Bone marrow (tissue), 2 donors: ENCODE results near the gene PARVG.
A peak's percentile ranks its signal among the peaks of the same experiment; 100 is the strongest.

Experiments used
- DNase-seq, 2 donors: peaks; one replicate each; lab custom pipeline; 2025; lab: John Stamatoyannopoulos, UW

Gene PARVG

GRCh38 chr22:44180706-44181032 lies at the start of gene PARVG:
TSS of gene PARVG (plus strand) at chr22:44180925. CDS start at chr22:44183330, 2,405 bp downstream.
- DNase-seq, result peak in 1 of 2 donors; percentile 38

- no peak for DNase-seq
These were observed 49.3 kb upstream of the PARVG start for GRCh38 chr22:44131412-44131811.

- DNase-seq, result no peak
These were observed 48.6 kb upstream of the PARVG start for GRCh38 chr22:44131989-44132685.

GRCh38 chr22:44132724-44133123 lies 48.0 kb upstream of the PARVG start:
- DNase-seq, result no peak

- DNase-seq, result no peak
These were observed 47.6 kb upstream of the PARVG start for GRCh38 chr22:44133161-44133560.

GRCh38 chr22:44133901-44134571 lies 46.7 kb upstream of the PARVG start:
- no peak for DNase-seq

GRCh38 chr22:44136112-44136511 lies 44.6 kb upstream of the PARVG start:
- DNase-seq, result no peak

- DNase-seq, result no peak
These were observed 43.9 kb upstream of the PARVG start for GRCh38 chr22:44136786-44137185.

GRCh38 chr22:44137415-44137814 lies 43.3 kb upstream of the PARVG start:
- DNase-seq, result no peak

GRCh38 chr22:44139773-44140172 lies 41.0 kb upstream of the PARVG start:
- DNase-seq, result no peak

GRCh38 chr22:44142421-44143104 lies 38.2 kb upstream of the PARVG start:
- no peak for DNase-seq

GRCh38 chr22:44143105-44143474 lies 37.6 kb upstream of the PARVG start:
- no peak for DNase-seq

- DNase-seq, result no peak
These were observed 37.1 kb upstream of the PARVG start for GRCh38 chr22:44143579-44143978.

- DNase-seq, result no peak
These were observed 36.6 kb upstream of the PARVG start for GRCh38 chr22:44144046-44144569.

GRCh38 chr22:44145544-44145943 lies 35.2 kb upstream of the PARVG start:
- no peak for DNase-seq

GRCh38 chr22:44146088-44146861 lies 34.5 kb upstream of the PARVG start:
- no peak for DNase-seq

- DNase-seq, result no peak
These were observed 33.6 kb upstream of the PARVG start for GRCh38 chr22:44147008-44147645.

- no peak for DNase-seq
These were observed 32.7 kb upstream of the PARVG start for GRCh38 chr22:44147821-44148574.

GRCh38 chr22:44151676-44152075 lies 29.0 kb upstream of the PARVG start:
- no peak for DNase-seq

- DNase-seq, result no peak
These were observed 27.0 kb upstream of the PARVG start for GRCh38 chr22:44153710-44154109.

- no peak for DNase-seq
These were observed 26.2 kb upstream of the PARVG start for GRCh38 chr22:44154436-44154942.
